HG02885 (cell line): ENCODE measurements around the gene FHIP1A.

Experiments used
- ATAC-seq: cut with Tn5 transposase; IDR thresholded peaks from one replicate; pipeline ENCODE4 v1.9.1; 2021; ENCODE audit warnings: mild to moderate bottlenecking; ENCODE audit not compliant: unreplicated experiment, poor library complexity

FHIP1A gene

DNA sequence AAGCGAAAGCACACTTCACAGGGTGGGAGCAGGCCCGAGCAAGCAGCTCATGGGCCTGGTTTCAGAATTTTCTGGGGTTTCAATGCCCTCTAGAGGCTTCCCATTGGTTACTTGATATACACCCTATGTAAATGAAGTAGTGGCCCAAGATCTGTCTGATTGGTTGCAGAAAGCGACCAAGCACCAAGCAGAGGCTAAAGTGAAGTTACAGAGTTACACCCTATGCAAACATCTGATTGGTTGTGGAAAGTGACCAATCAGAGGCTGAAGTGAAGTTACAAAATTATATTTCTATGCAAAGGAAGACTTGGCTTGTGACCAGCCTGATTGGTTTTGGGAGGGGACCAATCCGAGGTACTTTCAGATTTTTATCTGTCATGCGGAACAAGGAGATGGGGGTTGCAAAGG is 8.2 kb downstream of the FHIP1A start:
- peak; percentile 44 for ATAC-seq

DNA sequence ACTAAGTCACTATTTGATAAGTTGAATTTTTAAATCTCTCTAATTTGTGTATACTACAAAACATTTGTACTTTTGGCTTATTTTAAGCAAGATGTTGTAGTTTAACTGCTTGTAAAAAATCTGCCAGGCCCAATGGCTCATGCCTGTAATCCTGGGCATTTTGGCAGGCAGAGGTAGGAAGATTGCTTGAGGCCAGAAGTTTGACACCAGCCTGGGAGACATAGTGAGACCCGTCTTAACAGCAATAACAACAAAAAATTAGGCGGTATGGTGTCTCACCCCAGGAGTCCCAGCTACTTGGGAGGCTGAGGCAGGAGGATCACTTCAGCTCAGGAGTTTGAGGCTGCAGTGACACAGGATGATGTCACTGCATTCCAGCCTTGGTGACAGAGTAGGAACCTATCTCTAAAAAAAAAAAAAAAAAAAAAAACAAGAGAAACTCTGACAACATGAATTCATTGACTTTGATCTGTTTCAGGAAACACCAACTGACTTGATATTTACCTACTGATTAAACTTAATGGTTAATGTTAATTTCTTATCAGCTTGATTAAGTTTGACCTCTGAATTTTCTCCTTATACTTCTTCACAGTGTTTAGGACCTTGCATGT is 8.9 kb downstream of the FHIP1A start:
- no peak for ATAC-seq

DNA sequence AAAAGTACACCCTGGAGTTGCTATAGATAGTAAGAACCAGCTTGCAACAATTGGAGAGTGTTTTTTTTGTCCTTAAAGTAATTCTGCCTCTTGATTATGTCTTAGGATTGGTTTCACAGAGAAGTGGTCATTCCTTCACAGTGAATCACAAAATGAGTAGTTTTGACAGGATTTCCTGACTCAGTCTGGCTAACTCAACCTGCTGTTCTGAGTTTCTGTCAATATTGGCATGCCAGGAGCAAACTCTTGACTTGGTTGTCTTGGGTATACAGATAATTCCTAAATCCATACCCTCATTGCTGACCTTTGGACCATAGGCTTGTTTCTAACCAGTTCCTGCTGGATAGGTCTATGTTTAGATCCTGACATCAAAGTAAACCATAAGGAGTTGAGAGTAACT is 9.4 kb downstream of the FHIP1A start:
- ATAC-seq: no peak

- ATAC-seq: no peak
Measured at GRCh38 chr4:151418856-151419255, 9.9 kb downstream of the FHIP1A start.

DNA sequence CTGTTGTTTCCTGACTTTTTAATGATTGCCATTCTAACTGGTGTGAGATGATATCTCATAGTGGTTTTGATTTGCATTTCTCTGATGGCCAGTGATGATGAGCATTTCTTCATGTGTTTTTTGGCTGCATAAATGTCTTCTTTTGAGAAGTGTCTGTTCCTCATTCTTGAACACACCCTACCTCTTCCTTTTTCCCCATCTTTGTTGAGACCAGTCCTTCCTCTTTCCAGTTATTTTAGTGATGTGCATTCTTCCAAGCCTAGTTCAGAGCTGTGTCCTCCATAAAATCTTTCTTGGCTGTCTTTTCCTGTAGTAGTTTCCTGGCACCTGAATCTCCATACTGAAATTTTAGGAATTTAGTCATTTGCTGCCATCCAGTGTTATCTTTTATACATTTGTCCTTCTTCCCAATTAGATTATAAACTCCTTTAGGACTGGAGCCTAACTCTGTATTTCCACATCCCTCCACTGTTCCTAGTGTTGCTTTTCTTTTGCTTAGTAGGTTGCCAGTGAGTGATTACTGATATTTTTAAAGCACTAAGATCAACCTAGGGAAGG is 11.4 kb downstream of the FHIP1A start:
- ATAC-seq: no peak

- no peak for ATAC-seq
Measured at GRCh38 chr4:151422854-151423253, 13.9 kb downstream of the FHIP1A start.

GRCh38 chr4:151426513-151426912 is 17.5 kb downstream of the FHIP1A start:
- no peak for ATAC-seq

DNA sequence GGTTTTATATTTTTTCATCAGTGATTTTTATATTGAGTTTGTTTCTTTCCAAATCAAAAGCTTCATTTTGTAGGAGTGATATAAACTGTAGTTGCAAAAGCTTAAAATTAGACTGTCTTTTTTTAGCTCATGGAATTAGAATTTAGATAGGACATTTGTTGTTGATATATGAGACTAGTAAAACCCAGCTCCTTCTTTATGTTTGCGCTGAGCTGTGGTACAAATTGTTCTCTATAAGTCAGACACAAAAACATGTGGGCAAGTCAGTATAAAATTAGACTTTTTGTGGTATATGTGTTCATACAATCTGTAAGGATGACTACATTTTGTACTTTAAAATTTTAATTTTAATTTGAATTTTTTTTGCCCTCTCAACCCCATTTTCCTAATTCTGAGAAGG is 18.3 kb downstream of the FHIP1A start:
- no peak for ATAC-seq

- no peak for ATAC-seq
Measured at GRCh38 chr4:151428346-151428745, 19.4 kb downstream of the FHIP1A start.

DNA sequence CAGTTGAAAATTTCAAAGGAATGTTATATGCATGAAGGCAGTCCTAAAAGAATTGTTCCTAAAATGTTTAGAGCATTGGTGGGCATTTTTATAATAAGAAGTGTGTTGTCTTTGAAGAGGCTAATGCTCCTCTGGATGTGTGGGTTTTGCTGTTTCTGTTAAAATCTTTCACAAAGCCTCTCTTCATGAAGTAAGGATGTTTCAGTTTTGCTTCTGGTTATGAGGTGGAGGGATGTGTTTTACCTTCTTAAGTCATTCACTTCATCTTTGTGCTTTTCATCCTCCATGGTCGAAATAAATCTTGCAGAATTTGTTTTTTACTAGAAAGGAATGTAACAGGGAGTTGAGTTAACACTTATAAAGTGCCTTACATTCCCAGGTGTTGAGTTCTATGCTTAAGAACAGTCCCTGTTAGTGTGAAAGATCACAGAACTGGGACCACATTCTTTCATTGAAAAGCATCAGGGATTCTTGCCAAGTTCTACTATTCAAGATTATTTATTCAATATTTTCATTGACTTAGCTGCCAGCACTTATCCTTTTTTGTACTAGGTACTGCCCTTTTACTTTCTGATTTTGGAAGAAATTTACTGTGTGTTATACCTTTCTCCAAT is 21.1 kb downstream of the FHIP1A start:
- ATAC-seq: peak; percentile 78

DNA sequence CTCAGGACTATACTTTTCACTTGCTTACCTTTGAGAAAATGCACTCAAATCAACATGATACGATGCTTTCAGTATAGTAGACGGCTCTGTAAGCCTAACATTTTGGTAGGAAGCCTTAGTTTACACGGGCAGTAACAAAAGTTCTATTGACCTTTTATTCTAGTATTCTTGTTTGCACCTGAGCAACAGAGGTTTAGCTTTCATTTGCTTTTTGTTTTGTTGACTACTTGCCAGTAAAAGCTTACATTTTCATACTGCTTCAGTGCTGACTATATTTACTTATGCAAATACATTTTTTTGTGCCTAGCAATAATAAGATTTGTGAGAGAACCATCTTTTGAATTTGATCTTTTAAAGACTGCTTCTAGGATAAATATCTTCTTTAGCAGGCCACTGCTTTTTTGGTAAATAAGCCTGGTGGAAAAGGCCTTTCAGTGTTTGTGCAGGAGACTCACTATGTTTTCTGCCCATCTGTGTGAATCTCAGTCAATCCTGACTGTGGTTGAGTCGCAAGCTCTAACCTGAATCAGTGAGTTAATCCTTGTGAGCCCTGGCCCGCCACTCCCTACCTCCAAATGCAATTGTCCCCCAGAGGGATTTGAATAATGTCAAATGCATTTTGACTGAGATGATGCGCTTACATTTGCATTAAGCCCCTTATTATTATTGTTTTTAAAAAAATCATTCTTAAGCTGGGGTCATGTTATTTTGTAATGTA is 21.9 kb downstream of the FHIP1A start:
- no peak for ATAC-seq

DNA sequence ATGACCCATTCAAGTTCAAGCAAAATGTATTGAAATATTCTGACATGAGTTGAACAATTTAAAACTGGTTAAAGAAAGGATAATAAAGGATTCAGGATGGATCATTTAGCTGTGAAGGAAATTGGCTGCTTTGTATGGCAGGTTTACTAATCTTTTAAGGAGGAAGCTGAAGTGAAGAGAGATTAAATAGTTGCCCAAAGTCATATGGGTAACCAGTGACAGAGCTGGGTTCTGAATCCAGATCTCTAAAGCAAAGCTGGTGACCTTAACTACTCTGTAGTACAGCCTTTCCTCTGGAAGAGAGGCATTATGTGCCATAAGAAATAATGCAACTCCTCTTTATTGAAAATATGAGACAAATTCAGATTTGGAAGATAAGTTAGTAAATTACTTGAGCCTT is 22.8 kb downstream of the FHIP1A start:
- ATAC-seq: no peak

DNA sequence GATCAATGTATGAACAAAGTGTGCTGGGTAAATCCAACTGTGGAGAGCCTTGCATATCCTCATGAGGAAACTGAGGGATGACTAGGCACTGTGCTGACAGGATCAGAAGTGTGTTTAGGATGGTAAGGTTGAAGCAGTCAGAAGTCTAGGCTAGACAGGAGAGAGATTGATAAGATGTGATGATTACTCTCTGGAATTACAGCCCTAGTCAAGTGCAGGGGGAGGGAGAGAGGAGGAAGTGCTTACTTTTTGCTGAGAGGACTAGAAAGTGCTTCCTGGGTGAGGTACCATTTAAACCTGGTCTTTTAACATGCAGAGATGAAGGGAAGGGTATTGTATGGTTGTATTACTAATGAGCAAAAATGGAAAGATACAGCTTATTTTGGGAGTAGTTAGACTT is 23.7 kb downstream of the FHIP1A start:
- no peak for ATAC-seq

- no peak for ATAC-seq
Measured at GRCh38 chr4:151434183-151434860, 25.3 kb downstream of the FHIP1A start.

- no peak for ATAC-seq
Measured at GRCh38 chr4:151436093-151436518, 27.1 kb downstream of the FHIP1A start.

- ATAC-seq: no peak
Measured at GRCh38 chr4:151437505-151437904, 28.5 kb downstream of the FHIP1A start.

DNA sequence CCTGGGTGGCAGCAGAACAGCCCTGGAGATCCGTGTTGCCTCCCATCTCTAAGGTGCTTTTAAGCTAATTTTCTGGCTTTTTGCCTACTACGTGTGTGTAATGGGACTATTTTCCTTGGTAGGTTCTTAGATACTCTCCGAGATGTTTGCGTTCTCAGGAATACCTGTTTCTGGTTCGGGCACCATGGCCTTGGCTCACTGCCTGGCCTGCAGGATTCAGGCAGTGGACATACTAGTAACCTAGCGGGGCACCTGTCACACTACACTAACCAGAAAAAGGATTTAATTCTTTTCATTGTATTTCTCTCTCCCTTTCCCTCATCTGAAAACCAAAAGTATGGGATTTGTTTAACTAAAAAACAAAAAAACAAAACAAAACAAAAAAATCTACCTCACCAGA is 29.2 kb downstream of the FHIP1A start:
- no peak for ATAC-seq

GRCh38 chr4:151439320-151439719 is 30.3 kb downstream of the FHIP1A start:
- no peak for ATAC-seq

DNA sequence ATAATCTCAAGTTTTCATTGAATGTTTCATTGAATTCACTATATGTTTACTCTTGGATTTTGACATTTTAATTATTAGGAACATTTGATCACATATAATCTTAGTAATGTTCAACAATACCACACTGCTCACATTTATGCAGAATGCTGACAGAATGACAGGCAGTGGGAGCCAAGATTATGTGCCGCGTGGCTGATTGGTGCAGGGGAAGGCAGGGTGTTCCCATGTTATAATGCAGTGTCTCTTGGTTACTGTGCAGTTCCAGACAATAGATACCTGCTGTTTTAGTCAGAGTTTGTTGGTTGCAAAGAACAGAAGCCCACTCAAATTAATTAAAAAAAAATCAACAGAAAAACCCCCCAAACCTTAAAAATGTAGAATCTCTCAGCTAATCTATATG is 33.0 kb downstream of the FHIP1A start:
- no peak for ATAC-seq

DNA sequence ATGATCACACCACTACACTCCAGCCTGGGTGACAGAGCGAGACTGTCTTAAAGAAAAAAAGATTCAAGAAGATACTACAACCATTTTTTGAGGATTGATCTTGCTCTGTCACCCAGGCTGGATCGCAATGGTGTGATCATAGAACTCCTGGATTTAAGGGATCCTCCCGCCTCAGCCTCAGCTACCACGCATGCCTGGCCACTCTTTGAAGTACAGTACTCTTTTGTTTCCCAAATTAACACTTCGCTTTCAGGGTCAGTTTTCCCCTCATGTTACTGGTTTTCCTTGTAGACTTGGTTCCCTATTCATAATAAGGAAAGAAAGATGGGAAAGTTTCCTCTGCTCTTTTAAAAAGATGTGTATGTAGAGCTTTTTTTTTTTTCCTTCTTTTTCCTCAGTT is 34.3 kb downstream of the FHIP1A start:
- no peak for ATAC-seq

DNA sequence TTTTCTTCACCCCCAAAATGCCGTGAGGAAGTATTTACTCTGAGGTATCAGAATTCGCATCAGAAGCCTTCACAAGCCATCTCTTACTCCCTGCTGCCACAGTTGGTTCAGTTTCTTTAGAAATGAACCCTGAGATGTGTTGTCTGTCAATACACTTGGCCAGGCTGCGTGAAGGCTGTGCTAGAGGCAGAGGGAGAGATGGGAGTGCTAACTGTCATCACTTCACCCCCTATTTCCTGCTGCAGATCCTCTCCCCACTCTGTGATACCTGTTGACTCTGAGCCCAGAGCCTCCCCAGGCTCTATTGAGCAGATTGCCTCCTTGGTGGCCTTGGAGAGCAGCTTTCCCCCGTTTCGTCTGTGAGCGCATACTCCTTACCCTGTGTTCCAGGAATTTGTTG is 34.8 kb downstream of the FHIP1A start:
- no peak for ATAC-seq
